IPS-18a (cell line): ENCODE data around the gene SHQ1.

Experiments used
- H3K27ac ChIP-seq: one replicate; pipeline ENCODE4 v1.5.1; 2013; ENCODE audit warnings: low read length
- H3K27me3 ChIP-seq: one replicate; pipeline ENCODE4 v1.6.1; 2013; ENCODE audit warnings: mild to moderate bottlenecking, low read length; ENCODE audit not compliant: control insufficient read depth, insufficient read depth
- H3K36me3 ChIP-seq: one replicate; pipeline ENCODE4 v1.6.1; 2013; ENCODE audit warnings: low read depth, low read length; ENCODE audit not compliant: control insufficient read depth
- H3K4me1 ChIP-seq: one replicate; pipeline ENCODE4 v1.6.1; 2013; ENCODE audit warnings: low read depth, low read length; ENCODE audit not compliant: control insufficient read depth
- H3K4me3 ChIP-seq: one replicate; pipeline ENCODE4 v1.5.1; 2013; ENCODE audit warnings: low read length
- H3K9ac ChIP-seq: one replicate; pipeline ENCODE4 v1.6.1; 2013; ENCODE audit warnings: mild to moderate bottlenecking, low read length, moderate library complexity
- H3K9me3 ChIP-seq: one replicate; pipeline ENCODE4 v1.6.1; 2013; ENCODE audit warnings: low read depth, low read length; ENCODE audit not compliant: control insufficient read depth

The SHQ1 gene

GRCh38 chr3:72814308-72814707 is 33.9 kb downstream of the SHQ1 start:
- Histone ChIP-seq H3K27me3 (no peaks in the 10 kb centered on the region), H3K36me3 (no peaks in the 10 kb centered on the region)

GRCh38 chr3:72812201-72812600 is 36.0 kb downstream of the SHQ1 start:
- Histone ChIP-seq H3K4me1 (peaks cover 33% of the 10 kb centered on the region), H3K27me3 (no peaks in the 10 kb centered on the region), H3K9me3 (no peaks in the 10 kb centered on the region), H3K27ac (no peak overlapping the region), H3K36me3 (no peaks in the 10 kb centered on the region), H3K9ac (no peak overlapping the region), H3K4me3 (no peak overlapping the region)

More at GRCh38 chr3:72814308-72814707, 33.9 kb downstream of the SHQ1 start:
- no peak overlapping the region for H3K9ac ChIP-seq
- peaks cover 33% of the 10 kb centered on the region for H3K4me1 ChIP-seq
- H3K27ac ChIP-seq, result no peak overlapping the region
- no peaks in the 10 kb centered on the region for H3K9me3 ChIP-seq
- H3K4me3 ChIP-seq, result no peak overlapping the region

- H3K4me3 ChIP-seq, result no peak overlapping the region
- H3K9me3 ChIP-seq, result no peaks in the 10 kb centered on the region
- H3K9ac ChIP-seq, result no peak overlapping the region
- no peaks in the 10 kb centered on the region for H3K36me3 ChIP-seq
- H3K27me3 ChIP-seq, result no peaks in the 10 kb centered on the region
- no peak overlapping the region for H3K27ac ChIP-seq
- peaks cover 33% of the 10 kb centered on the region for H3K4me1 ChIP-seq
These were observed 36.7 kb downstream of the SHQ1 start for GRCh38 chr3:72811571-72811970.

GRCh38 chr3:72810659-72811434 is 37.4 kb downstream of the SHQ1 start:
- H3K36me3 ChIP-seq, result no peaks in the 10 kb centered on the region
- no peak overlapping the region for H3K9ac ChIP-seq
- peaks cover 33% of the 10 kb centered on the region for H3K4me1 ChIP-seq
- no peak overlapping the region for H3K4me3 ChIP-seq
- H3K27me3 ChIP-seq, result no peaks in the 10 kb centered on the region
- no peaks in the 10 kb centered on the region for H3K9me3 ChIP-seq
- no peak overlapping the region for H3K27ac ChIP-seq

DNA sequence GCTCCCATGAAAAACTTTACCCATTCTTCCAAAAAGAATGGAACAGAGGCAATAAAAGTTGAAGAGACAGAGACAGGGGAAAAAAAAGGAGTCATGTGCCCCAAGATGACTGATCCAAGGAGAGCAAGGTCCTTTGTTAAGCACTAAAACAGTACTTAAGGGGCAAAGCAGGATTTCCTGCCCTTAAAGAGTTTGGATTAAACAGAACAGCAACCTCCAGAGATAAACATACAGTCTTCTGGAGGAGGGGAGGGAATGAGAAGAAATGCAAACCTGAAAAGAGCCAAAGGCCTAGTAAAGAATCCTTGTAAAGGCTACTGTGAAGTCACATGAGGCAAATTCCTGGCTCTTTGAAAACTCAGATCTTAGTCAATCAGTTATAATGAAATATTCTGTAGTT is 38.2 kb downstream of the SHQ1 start:
- Histone ChIP-seq H3K4me3 (peak overlapping the region; percentile 15), H3K36me3 (no peaks in the 10 kb centered on the region), H3K27me3 (no peaks in the 10 kb centered on the region), H3K4me1 (peaks cover 33% of the 10 kb centered on the region), H3K9me3 (no peaks in the 10 kb centered on the region), H3K27ac (peak overlapping the region; percentile 71), H3K9ac (no peak overlapping the region)

- H3K27me3 ChIP-seq, result no peaks in the 10 kb centered on the region
- no peaks in the 10 kb centered on the region for H3K9me3 ChIP-seq
- peaks cover 8% of the 10 kb centered on the region for H3K4me1 ChIP-seq
- H3K27ac ChIP-seq, result no peak overlapping the region
- H3K36me3 ChIP-seq, result no peaks in the 10 kb centered on the region
- no peak overlapping the region for H3K4me3 ChIP-seq
- H3K9ac ChIP-seq, result no peak overlapping the region
These were observed 43.9 kb downstream of the SHQ1 start for GRCh38 chr3:72804361-72804760.

DNA sequence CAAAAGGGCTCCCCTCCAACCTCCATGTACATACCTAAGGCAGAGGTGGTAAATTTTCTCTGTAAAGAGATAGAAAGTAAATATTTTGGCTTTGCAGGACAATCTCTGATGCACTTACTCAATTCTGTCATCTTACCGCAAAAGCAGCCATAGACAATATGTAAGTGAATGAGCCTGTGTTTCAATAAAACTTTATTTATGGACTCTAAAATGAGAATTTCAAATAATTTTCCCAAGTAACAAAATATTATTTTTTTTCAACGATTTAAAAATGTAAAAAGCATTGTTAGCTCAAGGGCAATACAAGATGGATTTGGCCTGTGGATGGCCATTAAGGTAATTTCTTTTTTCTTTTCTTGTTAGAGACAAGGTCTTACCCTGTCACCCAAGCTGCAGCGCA is 44.7 kb downstream of the SHQ1 start:
- Histone ChIP-seq H3K4me3 (no peak overlapping the region), H3K27me3 (no peaks in the 10 kb centered on the region), H3K36me3 (no peaks in the 10 kb centered on the region), H3K9me3 (no peaks in the 10 kb centered on the region), H3K4me1 (peaks cover 10% of the 10 kb centered on the region), H3K9ac (no peak overlapping the region), H3K27ac (no peak overlapping the region)

- peaks cover 21% of the 10 kb centered on the region for H3K4me1 ChIP-seq
- H3K27me3 ChIP-seq, result no peaks in the 10 kb centered on the region
- H3K9me3 ChIP-seq, result no peaks in the 10 kb centered on the region
- no peak overlapping the region for H3K4me3 ChIP-seq
- no peak overlapping the region for H3K9ac ChIP-seq
- no peaks in the 10 kb centered on the region for H3K36me3 ChIP-seq
- H3K27ac ChIP-seq, result no peak overlapping the region
These were observed 46.2 kb downstream of the SHQ1 start for GRCh38 chr3:72802001-72802400.

GRCh38 chr3:72800869-72801268 is 47.4 kb downstream of the SHQ1 start:
- no peak overlapping the region for H3K9ac ChIP-seq
- H3K27ac ChIP-seq, result no peak overlapping the region
- H3K9me3 ChIP-seq, result no peaks in the 10 kb centered on the region
- H3K4me3 ChIP-seq, result no peak overlapping the region
- H3K4me1 ChIP-seq, result peaks cover 21% of the 10 kb centered on the region
- no peaks in the 10 kb centered on the region for H3K36me3 ChIP-seq
- no peaks in the 10 kb centered on the region for H3K27me3 ChIP-seq

GRCh38 chr3:72798552-72799195 is 49.6 kb downstream of the SHQ1 start:
- H3K27me3 ChIP-seq, result no peaks in the 10 kb centered on the region
- no peak overlapping the region for H3K27ac ChIP-seq
- no peak overlapping the region for H3K4me3 ChIP-seq
- peaks cover 21% of the 10 kb centered on the region for H3K4me1 ChIP-seq
- no peaks in the 10 kb centered on the region for H3K9me3 ChIP-seq
- H3K36me3 ChIP-seq, result no peaks in the 10 kb centered on the region
- H3K9ac ChIP-seq, result no peak overlapping the region

DNA sequence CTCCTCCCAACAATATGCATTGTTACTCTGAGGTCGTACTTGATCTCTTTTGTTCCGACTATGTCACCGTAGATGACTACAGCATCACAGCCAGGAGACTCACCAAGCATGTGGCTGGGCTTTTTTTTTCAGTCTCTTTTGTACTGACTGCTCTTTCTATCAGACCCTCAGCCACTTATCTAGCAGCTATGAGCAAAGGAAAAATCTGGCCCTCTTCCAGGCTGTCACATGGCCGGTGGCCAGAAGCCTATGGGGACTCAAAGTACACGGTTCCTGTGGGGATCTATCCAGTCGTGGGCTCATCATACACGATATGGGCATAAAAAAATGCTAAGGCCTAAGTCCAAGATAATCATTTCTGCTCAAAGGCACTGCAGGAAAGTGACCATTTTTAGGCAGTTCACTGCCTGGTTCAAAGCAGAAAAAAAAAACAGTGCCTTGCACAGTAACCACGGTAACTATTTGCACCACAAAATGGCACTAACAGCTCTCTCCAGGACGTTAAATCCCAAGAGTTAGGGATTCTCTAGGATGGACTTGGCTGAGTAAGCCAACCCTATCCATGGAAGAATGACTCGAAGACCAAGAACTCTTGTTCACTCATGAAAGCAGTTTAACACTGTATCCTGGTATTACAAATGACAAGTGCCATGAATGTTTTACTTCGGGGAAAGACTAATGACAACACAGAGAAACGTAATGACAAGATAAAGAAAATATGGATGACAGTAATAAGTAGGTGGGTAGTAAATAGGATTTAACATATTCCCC is 50.3 kb downstream of the SHQ1 start:
- H3K36me3 ChIP-seq, result no peaks in the 10 kb centered on the region
- H3K9me3 ChIP-seq, result no peaks in the 10 kb centered on the region
- H3K9ac ChIP-seq, result no peak overlapping the region
- H3K4me3 ChIP-seq, result no peak overlapping the region
- no peaks in the 10 kb centered on the region for H3K27me3 ChIP-seq
- peaks cover 21% of the 10 kb centered on the region for H3K4me1 ChIP-seq
- no peak overlapping the region for H3K27ac ChIP-seq
